ENCODE measurements around the gene CHSY1. TPM values are rescaled to one million over a fixed set of nuclear protein-coding genes. Genes with fewer than 3 reads are reported as not detected.

Gene CHSY1
- total and polyA plus RNA-seq, 2 of the 13 experiments (the other 11 are each of a cell fraction or from before 2014, with no cell fraction given): 13.3 to 13.7 TPM

DNA sequence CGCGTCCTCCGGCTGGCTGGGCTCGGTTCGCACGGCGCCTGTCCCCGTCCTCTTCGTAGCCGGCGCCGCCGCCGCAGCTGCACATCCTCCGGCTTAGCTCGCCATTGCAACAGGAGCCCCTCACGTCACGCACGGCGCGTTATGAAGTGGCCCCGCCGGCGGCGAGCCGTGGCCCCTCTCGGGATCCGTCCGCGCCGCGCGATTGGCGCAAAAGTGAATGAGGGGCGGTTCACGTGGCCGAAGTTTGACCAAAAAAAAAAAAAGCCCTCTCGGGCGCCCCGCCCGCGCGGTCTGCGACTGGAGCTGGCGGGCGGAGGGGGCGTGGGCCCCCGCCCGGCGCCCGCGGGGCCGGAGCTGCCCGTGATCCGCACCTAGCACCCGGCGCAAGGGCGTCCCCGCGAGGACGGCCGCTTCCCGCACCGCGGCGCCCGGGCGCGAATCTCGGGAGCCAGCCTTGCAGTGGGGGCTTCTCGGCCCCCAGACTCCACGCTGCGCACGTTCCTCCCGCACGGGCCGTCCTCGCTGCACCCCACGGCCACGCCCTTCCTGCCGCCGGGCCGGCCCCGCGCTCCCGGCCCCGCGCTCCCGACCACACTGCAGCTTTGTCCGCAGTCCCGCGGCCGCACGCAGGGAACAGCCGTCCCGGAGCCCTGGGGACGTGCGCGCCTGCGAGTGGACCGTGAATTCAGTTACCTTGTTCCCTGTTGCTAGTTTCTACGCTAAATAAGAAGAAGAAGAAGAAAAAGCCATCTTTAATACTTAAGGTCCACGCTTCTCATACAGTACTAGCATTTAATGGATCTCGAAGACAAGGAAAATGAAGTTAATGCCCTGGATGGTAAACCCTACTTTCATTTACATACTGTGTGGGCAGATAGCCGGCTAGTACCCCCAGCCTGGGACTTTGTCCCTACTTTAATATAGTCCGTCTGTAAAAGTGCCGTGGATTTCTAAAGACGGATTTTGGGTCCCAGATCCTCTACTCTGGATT is at the start of gene CHSY1 (continued):
- TF ChIP-seq EP300 (IDR thresholded peaks at IDR 0.05; ENCODE audit: low read depth in 2 of 2, low read length in 2 of 2) (no peak), EP300 (CRISPR knock-in tag; IDR thresholded peaks at IDR 0.05; ENCODE audit: borderline replicate concordance) (0 out of 2 replicates have a peak, but pooled peaks have one; percentile 13), ZNF431 (CRISPR knock-in tag; IDR thresholded peaks at IDR 0.05; ENCODE audit: borderline replicate concordance, low read depth) (no peak), TP53 (CRISPR knock-in tag; conservative IDR thresholded peaks at IDR 0.05) (no peak), ZMYM4 (CRISPR knock-in tag; IDR thresholded peaks at IDR 0.05) (peak; percentile 80), FOXA3 (CRISPR knock-in tag; IDR thresholded peaks at IDR 0.05) (no peak), KMT2B (CRISPR knock-in tag; IDR thresholded peaks at IDR 0.05) (peak; percentile 64), RAD21 (CRISPR knock-in tag; IDR thresholded peaks at IDR 0.05) (peak; percentile 19), RXRB (CRISPR knock-in tag; IDR thresholded peaks at IDR 0.05; ENCODE audit: borderline replicate concordance) (0 out of 2 replicates have a peak, but pooled peaks have one; percentile 21), GPN1 (CRISPR knock-in tag; IDR thresholded peaks at IDR 0.05; ENCODE audit: borderline replicate concordance) (0 out of 2 replicates have a peak, but pooled peaks have one; percentile 38), XBP1 (CRISPR knock-in tag; IDR thresholded peaks at IDR 0.05) (no peak)
- TF ChIP-seq, protein P1, sequence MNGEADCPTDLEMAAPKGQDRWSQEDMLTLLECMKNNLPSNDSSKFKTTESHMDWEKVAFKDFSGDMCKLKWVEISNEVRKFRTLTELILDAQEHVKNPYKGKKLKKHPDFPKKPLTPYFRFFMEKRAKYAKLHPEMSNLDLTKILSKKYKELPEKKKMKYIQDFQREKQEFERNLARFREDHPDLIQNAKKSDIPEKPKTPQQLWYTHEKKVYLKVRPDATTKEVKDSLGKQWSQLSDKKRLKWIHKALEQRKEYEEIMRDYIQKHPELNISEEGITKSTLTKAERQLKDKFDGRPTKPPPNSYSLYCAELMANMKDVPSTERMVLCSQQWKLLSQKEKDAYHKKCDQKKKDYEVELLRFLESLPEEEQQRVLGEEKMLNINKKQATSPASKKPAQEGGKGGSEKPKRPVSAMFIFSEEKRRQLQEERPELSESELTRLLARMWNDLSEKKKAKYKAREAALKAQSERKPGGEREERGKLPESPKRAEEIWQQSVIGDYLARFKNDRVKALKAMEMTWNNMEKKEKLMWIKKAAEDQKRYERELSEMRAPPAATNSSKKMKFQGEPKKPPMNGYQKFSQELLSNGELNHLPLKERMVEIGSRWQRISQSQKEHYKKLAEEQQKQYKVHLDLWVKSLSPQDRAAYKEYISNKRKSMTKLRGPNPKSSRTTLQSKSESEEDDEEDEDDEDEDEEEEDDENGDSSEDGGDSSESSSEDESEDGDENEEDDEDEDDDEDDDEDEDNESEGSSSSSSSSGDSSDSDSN (CRISPR knock-in tag; IDR thresholded peaks at IDR 0.05): peak; percentile 62; the same call in 1 of the 2 replicates
- TF ChIP-seq, protein P2, sequence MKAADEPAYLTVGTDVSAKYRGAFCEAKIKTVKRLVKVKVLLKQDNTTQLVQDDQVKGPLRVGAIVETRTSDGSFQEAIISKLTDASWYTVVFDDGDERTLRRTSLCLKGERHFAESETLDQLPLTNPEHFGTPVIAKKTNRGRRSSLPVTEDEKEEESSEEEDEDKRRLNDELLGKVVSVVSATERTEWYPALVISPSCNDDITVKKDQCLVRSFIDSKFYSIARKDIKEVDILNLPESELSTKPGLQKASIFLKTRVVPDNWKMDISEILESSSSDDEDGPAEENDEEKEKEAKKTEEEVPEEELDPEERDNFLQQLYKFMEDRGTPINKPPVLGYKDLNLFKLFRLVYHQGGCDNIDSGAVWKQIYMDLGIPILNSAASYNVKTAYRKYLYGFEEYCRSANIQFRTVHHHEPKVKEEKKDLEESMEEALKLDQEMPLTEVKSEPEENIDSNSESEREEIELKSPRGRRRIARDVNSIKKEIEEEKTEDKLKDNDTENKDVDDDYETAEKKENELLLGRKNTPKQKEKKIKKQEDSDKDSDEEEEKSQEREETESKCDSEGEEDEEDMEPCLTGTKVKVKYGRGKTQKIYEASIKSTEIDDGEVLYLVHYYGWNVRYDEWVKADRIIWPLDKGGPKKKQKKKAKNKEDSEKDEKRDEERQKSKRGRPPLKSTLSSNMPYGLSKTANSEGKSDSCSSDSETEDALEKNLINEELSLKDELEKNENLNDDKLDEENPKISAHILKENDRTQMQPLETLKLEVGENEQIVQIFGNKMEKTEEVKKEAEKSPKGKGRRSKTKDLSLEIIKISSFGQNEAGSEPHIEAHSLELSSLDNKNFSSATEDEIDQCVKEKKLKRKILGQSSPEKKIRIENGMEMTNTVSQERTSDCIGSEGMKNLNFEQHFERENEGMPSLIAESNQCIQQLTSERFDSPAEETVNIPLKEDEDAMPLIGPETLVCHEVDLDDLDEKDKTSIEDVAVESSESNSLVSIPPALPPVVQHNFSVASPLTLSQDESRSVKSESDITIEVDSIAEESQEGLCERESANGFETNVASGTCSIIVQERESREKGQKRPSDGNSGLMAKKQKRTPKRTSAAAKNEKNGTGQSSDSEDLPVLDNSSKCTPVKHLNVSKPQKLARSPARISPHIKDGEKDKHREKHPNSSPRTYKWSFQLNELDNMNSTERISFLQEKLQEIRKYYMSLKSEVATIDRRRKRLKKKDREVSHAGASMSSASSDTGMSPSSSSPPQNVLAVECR (CRISPR knock-in tag; IDR thresholded peaks at IDR 0.05; ENCODE audit: borderline replicate concordance): peak; percentile 78; the same call in 1 of the 2 replicates
- TF ChIP-seq, protein P3, sequence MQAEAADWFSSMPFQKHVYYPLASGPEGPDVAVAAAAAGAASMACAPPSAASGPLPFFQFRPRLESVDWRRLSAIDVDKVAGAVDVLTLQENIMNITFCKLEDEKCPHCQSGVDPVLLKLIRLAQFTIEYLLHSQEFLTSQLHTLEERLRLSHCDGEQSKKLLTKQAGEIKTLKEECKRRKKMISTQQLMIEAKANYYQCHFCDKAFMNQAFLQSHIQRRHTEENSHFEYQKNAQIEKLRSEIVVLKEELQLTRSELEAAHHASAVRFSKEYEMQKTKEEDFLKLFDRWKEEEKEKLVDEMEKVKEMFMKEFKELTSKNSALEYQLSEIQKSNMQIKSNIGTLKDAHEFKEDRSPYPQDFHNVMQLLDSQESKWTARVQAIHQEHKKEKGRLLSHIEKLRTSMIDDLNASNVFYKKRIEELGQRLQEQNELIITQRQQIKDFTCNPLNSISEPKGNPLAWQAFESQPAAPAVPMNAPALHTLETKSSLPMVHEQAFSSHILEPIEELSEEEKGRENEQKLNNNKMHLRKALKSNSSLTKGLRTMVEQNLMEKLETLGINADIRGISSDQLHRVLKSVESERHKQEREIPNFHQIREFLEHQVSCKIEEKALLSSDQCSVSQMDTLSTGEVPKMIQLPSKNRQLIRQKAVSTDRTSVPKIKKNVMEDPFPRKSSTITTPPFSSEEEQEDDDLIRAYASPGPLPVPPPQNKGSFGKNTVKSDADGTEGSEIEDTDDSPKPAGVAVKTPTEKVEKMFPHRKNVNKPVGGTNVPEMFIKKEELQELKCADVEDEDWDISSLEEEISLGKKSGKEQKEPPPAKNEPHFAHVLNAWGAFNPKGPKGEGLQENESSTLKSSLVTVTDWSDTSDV (CRISPR knock-in tag; IDR thresholded peaks at IDR 0.05): no peak
- TF ChIP-seq, protein P4, sequence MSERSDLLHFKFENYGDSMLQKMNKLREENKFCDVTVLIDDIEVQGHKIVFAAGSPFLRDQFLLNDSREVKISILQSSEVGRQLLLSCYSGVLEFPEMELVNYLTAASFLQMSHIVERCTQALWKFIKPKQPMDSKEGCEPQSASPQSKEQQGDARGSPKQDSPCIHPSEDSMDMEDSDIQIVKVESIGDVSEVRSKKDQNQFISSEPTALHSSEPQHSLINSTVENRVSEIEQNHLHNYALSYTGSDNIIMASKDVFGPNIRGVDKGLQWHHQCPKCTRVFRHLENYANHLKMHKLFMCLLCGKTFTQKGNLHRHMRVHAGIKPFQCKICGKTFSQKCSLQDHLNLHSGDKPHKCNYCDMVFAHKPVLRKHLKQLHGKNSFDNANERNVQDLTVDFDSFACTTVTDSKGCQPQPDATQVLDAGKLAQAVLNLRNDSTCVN (CRISPR knock-in tag; IDR thresholded peaks at IDR 0.05; ENCODE audit: borderline replicate concordance): 0 out of 2 replicates have a peak, but pooled peaks have one; percentile 15
- TF ChIP-seq, protein P5, sequence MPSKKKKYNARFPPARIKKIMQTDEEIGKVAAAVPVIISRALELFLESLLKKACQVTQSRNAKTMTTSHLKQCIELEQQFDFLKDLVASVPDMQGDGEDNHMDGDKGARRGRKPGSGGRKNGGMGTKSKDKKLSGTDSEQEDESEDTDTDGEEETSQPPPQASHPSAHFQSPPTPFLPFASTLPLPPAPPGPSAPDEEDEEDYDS (CRISPR knock-in tag; IDR thresholded peaks at IDR 0.05): peak; percentile 81

Data from HepG2 (cell line).